ENCODE measurements around the gene EPHB1. TPM values are rescaled to one million over a fixed set of nuclear protein-coding genes. Genes with fewer than 3 reads are reported as not detected.

Gene EPHB1
- total RNA-seq, 4 donors from 2014 or later = 1.00 to 8.9 (median 4.5) TPM

DNA sequence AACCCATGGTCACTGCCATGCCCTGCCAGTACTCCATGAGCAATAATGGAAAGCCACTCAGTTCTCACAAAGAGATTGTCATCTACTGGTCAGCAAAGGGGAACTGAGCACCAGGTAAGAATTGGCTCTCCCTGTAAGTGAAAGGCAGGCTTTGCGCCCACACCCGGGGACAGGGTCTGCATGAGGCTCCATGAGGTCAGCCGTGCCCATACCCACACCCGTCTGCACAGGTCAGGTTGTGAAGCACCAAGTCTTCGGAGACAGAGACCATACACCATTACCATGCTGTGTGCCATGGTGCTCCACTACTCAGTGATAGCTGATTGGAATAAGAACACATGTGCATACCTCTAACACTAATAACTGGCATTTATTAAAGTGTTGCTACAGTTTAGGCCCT lies 322.9 kb downstream of the EPHB1 start:
- TF ChIP-seq POLR2A (IDR thresholded peaks at IDR 0.05) = no peak
- TF ChIP-seq, protein P1, sequence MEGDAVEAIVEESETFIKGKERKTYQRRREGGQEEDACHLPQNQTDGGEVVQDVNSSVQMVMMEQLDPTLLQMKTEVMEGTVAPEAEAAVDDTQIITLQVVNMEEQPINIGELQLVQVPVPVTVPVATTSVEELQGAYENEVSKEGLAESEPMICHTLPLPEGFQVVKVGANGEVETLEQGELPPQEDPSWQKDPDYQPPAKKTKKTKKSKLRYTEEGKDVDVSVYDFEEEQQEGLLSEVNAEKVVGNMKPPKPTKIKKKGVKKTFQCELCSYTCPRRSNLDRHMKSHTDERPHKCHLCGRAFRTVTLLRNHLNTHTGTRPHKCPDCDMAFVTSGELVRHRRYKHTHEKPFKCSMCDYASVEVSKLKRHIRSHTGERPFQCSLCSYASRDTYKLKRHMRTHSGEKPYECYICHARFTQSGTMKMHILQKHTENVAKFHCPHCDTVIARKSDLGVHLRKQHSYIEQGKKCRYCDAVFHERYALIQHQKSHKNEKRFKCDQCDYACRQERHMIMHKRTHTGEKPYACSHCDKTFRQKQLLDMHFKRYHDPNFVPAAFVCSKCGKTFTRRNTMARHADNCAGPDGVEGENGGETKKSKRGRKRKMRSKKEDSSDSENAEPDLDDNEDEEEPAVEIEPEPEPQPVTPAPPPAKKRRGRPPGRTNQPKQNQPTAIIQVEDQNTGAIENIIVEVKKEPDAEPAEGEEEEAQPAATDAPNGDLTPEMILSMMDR (IDR thresholded peaks at IDR 0.05 in 4 of 5, conservative IDR thresholded peaks at IDR 0.05 in 1 of 5) = no peak
- ATAC-seq (no peak), DNase-seq (no peak)
- no peaks in the 10 kb centered on the region for H3K4me1 ChIP-seq
- intact Hi-C loops (cut with DNase I; ENCODE audit: low total_unique reads) (no loop called here), in situ Hi-C loops (cut with MboI; ENCODE audit: low sequenced_read_pairs in 4 of 4) (no loop called here)
- H3K27ac ChIP-seq = no peak overlapping the region
- H3K9me3 ChIP-seq = no peaks in the 10 kb centered on the region
- H3K27me3 ChIP-seq = no peaks in the 10 kb centered on the region
- no peak overlapping the region for H3K4me3 ChIP-seq
- H3K36me3 ChIP-seq = no peaks in the 10 kb centered on the region

DNA sequence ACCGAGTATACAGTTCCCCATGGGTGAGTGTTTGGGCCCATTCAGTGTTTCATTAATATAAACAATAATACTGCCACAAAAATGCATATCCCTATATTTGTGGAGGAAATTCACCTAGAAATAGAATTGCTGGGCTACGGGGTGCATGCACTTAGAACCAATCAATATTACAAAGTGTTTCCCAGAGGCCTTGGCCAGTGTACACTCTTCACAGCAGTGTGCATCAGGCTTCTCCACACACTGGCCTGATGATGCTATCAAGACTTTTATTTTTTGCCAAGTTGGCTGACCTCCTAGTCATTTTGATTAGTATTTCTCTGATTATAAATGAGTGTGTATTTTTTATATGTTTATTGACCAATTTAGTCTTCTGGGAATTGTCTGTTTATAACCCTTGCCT lies 323.7 kb downstream of the EPHB1 start:
- no peaks in the 10 kb centered on the region for H3K4me1 ChIP-seq
- H3K27me3 ChIP-seq = no peaks in the 10 kb centered on the region
- no peaks in the 10 kb centered on the region for H3K36me3 ChIP-seq
- H3K4me3 ChIP-seq = no peak overlapping the region
- no peaks in the 10 kb centered on the region for H3K9me3 ChIP-seq
- ATAC-seq (no peak), DNase-seq (no peak)
- no peak overlapping the region for H3K27ac ChIP-seq
- in situ Hi-C loops (cut with MboI; ENCODE audit: low sequenced_read_pairs in 4 of 4) = no loop called here
- TF ChIP-seq, protein P1 (IDR thresholded peaks at IDR 0.05 in 4 of 5, conservative IDR thresholded peaks at IDR 0.05 in 1 of 5) = no peak
- no peak for TF ChIP-seq POLR2A (IDR thresholded peaks at IDR 0.05)
- intact Hi-C loops (cut with DNase I; ENCODE audit: low total_unique reads) = no loop called here

DNA sequence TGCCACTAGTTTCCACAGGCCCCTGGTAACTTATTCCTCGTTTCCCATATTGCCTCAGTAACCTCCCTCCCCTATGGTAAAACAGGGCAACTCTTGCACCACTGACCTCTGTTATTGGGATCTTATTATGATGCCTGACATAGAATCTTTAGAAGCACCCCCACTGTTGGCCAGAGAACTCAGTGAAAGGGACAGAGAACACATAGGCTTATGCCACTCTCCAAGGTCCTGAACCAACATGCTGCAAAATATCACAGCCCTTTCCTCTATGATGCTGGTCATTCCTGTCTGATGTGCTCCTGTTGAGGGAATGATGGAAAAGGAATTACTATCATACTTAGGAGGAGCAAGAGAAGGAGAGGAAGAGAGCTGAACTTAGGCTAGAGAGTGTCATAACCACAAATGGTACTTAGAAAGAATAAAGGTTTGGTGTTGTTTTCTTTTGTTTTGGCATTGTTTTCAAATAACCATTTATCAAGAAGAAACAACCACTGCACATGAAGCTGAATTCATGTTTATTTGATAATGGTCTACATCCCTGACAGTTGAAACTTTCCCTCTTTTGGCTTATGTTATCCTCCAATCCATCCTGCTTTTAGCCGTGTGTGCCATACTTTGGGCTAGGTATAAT lies 330.2 kb downstream of the EPHB1 start:
- H3K27ac ChIP-seq = no peak overlapping the region
- DNase-seq (no peak), ATAC-seq (no peak)
- no peaks in the 10 kb centered on the region for H3K4me1 ChIP-seq
- H3K4me3 ChIP-seq = no peak overlapping the region
- intact Hi-C loops (cut with DNase I; ENCODE audit: low total_unique reads) (no loop called here), in situ Hi-C loops (cut with MboI; ENCODE audit: low sequenced_read_pairs in 4 of 4) (no loop called here)
- no peaks in the 10 kb centered on the region for H3K27me3 ChIP-seq
- no peaks in the 10 kb centered on the region for H3K36me3 ChIP-seq
- no peaks in the 10 kb centered on the region for H3K9me3 ChIP-seq
- TF ChIP-seq POLR2A (IDR thresholded peaks at IDR 0.05) = no peak
- TF ChIP-seq, protein P1 (IDR thresholded peaks at IDR 0.05 in 4 of 5, conservative IDR thresholded peaks at IDR 0.05 in 1 of 5) = no peak

DNA sequence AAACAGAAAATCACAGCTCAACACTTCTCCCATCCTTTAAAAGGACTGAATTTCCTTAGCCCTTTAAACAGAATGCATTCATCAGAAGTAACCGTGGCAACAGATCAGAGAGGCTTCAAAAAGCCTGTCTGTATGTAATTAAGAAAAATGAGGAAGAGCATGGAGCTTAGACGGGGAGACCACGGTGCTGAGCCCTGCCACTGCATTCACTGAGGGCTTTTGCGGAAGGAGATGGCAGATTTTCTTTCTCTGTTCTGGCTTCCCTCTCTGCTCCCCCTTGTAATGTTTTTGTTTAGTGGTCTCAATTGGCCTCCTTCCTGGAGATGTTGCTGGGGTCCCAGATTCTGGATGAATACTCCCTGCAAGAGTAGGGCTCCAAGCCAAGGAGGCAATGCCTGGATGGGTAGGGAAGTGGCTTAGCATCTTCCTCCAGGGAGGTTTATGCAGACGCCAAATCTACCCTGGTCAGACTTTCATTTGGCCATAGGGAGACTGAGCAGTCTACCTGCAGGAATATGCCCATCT lies 332.9 kb downstream of the EPHB1 start:
- no peak for DNase-seq
- in situ Hi-C loops (cut with MboI; ENCODE audit: low sequenced_read_pairs in 4 of 4) = no loop called here
- Histone ChIP-seq H3K9me3 (no peaks in the 10 kb centered on the region), H3K4me3 (no peak overlapping the region), H3K27me3 (no peaks in the 10 kb centered on the region), H3K27ac (no peak overlapping the region), H3K36me3 (no peaks in the 10 kb centered on the region), H3K4me1 (no peaks in the 10 kb centered on the region)
- ATAC-seq = no peak
- intact Hi-C loops (cut with DNase I; ENCODE audit: low total_unique reads) = no loop called here
- no peak for TF ChIP-seq POLR2A (IDR thresholded peaks at IDR 0.05)
- TF ChIP-seq, protein P1 (IDR thresholded peaks at IDR 0.05 in 4 of 5, conservative IDR thresholded peaks at IDR 0.05 in 1 of 5) = no peak

DNA sequence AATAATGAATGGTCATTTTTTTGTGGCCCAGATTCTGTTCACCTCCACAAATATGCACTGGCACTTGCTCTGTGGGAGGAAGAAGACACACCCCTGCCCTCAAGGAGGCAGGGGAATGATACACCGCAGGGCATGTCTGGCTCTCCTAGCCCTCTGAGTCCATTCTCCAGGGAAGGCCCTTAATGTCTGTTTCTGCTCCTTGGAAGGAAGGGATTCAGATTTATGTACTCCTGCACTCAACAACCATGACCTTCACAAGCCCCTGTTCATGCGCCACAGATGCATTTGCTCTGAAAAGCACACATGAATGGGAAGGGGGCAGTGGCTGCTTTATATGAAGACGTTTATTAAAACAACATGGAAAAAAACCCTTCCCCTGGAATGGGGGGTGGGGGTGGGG lies 333.8 kb downstream of the EPHB1 start:
- ATAC-seq (no peak), DNase-seq (no peak)
- no peak for TF ChIP-seq POLR2A (IDR thresholded peaks at IDR 0.05)
- TF ChIP-seq, protein P1 (IDR thresholded peaks at IDR 0.05 in 4 of 5, conservative IDR thresholded peaks at IDR 0.05 in 1 of 5) = no peak
- no peak overlapping the region for H3K4me3 ChIP-seq
- intact Hi-C loops (cut with DNase I; ENCODE audit: low total_unique reads) (no loop called here), in situ Hi-C loops (cut with MboI; ENCODE audit: low sequenced_read_pairs in 4 of 4) (no loop called here)
- no peaks in the 10 kb centered on the region for H3K4me1 ChIP-seq
- no peaks in the 10 kb centered on the region for H3K9me3 ChIP-seq
- no peak overlapping the region for H3K27ac ChIP-seq
- no peaks in the 10 kb centered on the region for H3K27me3 ChIP-seq
- H3K36me3 ChIP-seq = no peaks in the 10 kb centered on the region
